HG02970 (cell line): Measurements from ENCODE around the gene AMMECR1.

ENCODE experiments used
- ATAC-seq: cut with Tn5 transposase; IDR thresholded peaks from one replicate; pipeline ENCODE4 v1.9.1; 2021; ENCODE audit warnings: mild to moderate bottlenecking, moderate library complexity, moderate number of reproducible peaks; ENCODE audit not compliant: unreplicated experiment, low FRiP score

AMMECR1 gene

DNA sequence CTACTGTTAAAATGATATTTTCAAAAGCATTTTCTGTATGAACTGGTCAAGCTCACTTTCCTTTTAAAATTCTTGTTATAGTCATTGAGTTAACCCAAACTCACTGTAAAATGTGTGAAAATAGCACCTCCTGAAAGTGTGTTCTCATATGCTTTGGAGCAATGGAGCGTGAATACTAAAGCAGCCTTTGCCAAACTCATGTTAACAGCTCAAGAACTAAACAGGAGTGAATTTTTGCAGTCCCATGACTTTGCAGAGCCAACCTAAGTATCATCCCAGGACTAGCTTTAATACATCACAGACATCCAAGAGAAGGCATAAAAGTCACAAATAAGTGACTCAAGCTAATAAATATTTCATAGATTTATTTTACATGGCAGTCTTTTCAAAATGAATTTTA, 2.3 kb downstream of the AMMECR1 start:
- ATAC-seq, result no peak

- ATAC-seq, result no peak
Measured at GRCh38 chrX:110311437-110312230, 6.3 kb downstream of the AMMECR1 start.

DNA sequence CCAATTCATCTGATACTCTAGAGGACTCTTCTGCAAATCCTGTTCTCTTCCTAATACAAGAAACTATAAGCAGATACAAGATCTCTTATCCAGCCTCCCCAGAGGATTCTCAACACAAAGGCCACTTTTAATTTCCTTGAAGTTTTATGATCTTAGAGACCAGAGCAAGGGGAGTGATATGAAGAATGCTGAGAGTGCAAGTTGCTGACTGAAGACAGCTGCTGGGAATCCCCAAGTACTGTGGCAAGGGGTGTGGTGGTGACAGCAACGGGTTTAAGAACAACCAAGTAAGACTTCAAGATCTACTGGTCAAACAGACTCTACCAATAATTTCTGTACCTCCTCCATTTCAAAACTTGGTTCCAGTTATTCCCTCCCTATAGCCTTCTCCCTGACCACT, 7.0 kb downstream of the AMMECR1 start:
- no peak for ATAC-seq

DNA sequence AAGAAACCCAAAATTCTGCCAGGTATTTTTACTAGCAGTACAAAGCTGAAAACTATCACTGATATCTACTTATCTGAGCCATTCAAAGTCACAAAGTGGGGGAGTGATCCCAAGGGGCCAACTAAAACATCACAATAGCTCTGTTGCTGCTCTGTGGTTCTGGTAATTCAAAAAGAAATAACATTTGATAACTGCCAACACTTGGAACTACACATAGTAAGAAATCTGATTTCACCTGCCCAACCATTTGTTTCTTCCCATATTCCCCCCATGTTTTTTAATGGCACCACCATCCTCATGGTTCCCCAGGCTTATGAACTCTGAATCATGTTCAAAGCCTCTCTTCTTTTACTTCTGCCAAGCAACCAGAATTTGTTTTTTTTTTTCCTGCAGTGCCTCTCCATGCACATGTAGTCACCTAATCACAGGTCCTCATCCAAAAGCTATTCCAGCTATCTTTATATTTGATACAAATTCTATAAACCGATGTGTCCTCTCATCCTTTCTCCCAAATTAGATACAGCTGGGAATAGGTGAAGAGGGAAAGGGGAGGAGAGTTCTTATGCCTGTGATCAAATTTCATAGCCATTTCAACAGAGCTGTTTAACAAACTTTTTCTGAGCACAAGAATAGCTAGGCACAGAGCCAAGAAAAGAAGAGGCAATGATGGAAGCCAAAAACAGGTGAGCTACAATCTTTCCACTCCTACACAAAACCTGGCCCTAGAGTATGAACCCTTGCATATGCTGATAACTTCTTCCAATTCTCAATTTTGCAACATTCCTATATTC, 7.7 kb downstream of the AMMECR1 start:
- no peak for ATAC-seq

GRCh38 chrX:110308220-110308619, 9.7 kb downstream of the AMMECR1 start:
- no peak for ATAC-seq

DNA sequence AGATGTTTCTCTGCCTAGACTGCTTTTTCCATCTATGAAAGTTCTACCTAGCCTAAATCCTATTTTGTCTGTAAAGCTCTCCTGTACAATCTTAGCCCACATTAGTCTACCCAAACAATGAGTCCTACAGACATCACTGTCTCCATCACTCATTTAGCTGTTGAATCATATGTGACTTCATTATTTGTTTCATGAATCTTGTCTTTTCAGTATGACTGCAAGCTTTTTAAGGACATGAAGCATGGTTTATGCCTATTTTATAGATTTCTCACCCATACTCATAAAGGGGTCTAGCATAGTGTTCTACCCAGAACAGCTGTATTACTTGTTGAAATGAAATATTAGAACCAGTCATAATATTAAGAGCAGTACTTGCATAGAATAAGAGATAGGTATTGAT, 13.0 kb downstream of the AMMECR1 start:
- ATAC-seq, result no peak

DNA sequence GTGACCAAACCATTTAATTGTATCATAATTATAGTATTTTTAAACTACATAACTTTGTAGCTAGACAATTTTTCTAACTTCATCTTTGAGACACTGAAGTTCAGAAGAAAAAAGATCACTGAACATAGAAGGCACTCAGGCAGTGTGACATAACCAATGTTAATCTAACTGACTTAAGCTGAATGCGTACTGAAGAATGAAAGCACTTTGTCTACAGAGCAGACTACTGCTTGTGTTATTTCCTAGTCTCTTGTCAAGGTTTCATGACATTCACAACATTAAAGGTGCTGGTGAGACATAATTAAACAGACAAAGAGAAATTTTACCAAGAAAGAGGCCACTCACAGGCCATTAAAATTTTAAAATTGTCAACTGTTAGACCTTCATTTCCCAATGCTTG, 13.5 kb downstream of the AMMECR1 start:
- no peak for ATAC-seq

DNA sequence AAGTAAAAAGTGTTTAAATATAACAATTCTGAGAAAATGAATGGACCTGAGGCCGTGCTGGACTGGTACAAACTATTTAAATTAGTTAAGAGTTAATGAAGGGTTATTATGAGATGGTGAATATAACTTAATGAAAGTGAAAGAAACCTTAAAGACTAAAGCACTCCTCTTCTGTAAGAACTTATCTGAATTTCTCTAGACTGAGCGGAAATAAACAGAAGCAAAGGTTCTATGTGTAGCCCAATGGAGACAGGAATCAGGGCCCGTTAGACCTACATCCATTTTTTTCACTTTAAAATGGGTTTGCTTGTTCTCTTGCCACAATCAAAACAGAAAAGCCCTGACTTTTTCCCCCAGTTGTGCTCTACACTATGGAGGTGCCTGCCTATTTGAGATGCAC, 14.9 kb downstream of the AMMECR1 start:
- no peak for ATAC-seq

DNA sequence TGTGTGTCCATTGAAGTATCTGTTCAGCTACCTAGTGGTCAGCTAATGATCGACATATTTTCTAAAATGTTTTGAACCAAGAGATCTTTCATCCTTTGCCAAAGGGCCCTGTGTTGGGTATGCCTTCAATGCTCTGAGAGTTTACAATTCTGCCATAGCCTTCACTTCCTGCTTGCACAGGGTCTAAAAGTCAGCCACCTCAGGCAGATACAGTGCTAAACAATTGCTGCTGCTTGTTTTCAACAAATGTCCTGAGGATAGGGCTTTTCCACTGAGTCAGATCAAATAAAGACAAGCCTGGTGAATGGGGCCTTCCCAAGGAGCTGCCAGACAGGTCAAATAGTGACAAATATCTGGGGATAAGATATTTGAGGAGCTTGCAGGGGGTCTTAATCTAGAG, 16.7 kb downstream of the AMMECR1 start:
- no peak for ATAC-seq

DNA sequence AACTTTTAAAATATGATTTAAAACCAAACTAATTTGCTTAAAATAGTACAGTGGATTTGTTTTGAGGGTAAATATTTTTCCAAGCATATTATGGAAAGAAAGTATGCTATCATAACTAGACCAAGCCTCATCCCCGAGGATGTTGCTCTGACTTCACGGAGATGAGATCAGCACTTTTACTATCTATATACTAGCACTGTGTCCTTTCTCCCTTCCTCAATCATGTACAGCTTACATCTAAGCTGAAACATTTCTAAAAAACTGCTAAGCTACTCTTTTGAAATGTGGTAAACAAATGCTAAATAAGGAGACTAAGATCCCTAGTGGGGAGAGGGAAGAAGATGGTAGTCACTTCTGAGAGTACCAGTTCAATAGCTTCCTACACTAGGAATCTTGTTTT, 23.8 kb downstream of the AMMECR1 start:
- ATAC-seq, result no peak

- no peak for ATAC-seq
Measured at GRCh38 chrX:110293658-110294057, 24.2 kb downstream of the AMMECR1 start.

GRCh38 chrX:110287605-110288004, 30.3 kb downstream of the AMMECR1 start:
- no peak for ATAC-seq

GRCh38 chrX:110286106-110286505, 31.8 kb downstream of the AMMECR1 start:
- ATAC-seq, result no peak

DNA sequence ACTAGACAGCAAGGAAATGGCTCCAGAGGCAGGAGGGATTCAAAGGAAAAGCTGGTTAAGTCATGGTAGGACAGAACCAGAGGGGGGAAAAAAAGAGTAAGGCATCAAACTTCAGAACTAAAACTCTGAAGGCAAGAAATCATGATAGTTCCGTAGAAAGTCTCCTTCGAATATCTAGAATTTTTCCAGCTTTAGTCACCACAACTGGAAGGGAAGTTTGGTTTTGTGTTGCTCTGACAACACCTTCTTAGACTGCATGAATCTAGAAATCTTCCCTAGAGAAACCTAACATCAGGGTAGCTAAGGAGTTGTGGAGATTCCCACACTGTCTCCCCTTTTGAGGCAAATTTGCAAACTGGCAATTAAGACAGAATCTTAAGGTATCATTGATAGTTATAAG, 33.7 kb downstream of the AMMECR1 start:
- no peak for ATAC-seq

GRCh38 chrX:110282922-110283321, 35.0 kb downstream of the AMMECR1 start:
- no peak for ATAC-seq

DNA sequence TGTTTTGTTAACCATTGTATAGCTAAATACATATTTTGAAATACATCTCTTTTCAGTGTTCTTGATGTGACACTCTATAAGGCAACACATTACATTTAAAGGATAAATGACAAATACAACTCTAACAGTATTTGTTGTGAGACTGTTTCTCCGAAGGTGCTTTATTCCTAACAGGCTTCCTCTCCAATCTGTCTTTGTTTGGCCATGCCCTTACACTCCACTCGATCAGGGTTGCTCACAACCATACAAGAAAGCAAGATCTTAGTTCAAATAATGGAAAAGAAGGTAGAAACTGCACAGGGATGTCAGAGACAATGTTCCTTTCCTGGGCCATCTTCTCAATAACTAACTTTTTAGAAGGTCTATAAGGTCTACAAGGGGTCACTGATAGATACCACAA, 36.5 kb downstream of the AMMECR1 start:
- ATAC-seq, result no peak

- ATAC-seq, result no peak
Measured at GRCh38 chrX:110280954-110281353, 36.9 kb downstream of the AMMECR1 start.

DNA sequence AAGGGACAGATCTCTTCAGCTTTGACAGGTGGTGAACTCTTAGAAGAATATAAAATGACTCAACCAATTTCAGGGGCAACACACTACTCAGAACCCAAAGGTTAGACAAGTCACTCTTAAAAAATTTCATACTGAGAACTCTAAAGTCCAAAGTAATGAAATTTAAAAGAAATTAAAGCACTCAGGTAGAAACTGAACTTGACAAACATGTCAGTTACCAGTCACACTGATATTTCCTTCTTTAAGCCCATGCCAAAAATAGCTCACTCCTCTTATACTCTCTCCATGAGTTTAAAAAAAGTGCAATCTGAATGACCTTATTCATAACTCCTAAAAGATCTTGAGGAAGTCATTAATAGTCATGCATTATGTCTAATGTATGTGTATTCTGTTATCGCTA, 40.3 kb downstream of the AMMECR1 start:
- no peak for ATAC-seq

GRCh38 chrX:110276778-110277177, 41.1 kb downstream of the AMMECR1 start:
- ATAC-seq, result no peak

DNA sequence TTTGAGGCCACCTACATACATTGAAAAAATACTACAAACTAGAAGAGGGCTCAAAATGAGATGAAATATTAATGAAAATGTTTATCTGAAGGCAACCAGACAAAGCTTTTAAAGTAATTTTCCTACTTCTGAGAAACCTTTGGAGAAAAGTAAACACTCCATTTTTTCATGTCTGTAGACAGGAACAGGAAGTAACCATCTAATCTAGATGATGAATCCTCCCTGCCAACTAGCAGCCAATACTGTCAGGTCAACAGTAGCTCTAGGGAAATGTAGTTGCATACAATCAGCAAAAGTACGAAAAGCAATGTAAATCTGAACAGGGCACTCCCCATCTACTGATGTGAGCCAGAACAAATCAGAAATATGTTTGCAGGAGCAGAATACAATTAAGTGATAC, 49.0 kb downstream of the AMMECR1 start:
- ATAC-seq, result no peak

GRCh38 chrX:110268395-110268794, 49.5 kb downstream of the AMMECR1 start:
- ATAC-seq, result no peak

GRCh38 chrX:110267874-110268273, 50.0 kb downstream of the AMMECR1 start:
- no peak for ATAC-seq
